ENCODE measurements around the gene MTNR1B.

MTNR1B gene

DNA sequence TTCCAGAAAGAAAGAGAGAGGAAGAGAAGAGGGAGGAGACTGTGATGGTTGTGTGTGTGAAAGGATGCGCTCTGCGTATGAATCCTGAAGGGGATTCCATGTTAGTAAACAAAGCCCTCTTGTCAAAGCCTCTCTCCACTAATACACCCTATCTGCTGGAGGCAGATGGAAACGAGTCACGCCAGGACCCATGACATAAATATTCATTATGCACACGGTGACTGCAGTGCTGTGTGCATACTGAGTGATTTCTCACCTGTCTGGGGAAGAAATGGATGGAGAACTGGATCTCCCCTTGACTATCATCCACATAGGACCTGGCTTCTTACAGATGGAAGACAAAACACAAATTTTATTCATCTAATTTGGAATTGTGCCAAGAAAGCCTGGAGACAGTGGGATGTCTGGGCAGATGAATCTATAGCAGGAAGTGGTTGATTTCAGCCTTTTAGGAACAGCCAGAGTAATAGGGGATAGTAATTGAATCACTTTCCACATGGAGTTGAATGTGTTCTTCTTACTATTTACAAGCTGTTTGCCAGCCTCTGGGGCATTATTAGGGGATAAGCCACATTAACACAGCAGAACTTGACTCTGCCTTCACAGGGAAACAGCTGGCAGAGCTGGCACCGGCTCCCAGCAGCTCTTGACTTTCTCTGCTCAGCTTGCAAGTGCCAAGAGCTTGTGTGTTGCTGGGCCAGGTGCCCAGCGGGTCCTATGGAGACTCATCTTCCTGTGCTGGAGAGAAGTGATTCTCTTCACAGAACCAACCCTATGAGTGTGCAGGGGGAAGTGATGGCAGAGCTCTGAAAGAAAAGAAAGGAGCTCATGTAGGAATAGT is 9.0 kb downstream of the MTNR1B start:
- DNase-seq: no peak

GRCh38 chr11:92979176-92979575 is 9.7 kb downstream of the MTNR1B start:
- no peak for DNase-seq

DNA sequence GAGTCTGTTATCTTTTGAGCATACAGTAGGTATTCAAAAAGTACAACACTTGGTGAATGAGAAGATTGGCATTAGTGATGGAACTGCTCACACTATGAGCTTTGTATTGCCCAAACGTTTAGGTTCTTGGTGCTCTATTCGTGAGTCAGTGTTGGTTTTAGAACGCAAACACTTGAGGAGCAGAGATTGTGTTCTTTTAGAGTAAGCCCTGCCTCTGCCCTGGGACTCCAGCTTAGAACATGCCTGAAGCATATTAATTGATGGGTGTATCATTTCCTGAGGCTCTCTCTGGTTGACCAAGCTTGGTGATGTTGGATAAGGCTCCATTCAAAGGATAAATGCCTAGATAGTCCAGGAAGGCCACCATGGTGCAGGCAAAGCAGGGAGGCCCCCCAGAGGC is 10.9 kb downstream of the MTNR1B start:
- DNase-seq: no peak

DNA sequence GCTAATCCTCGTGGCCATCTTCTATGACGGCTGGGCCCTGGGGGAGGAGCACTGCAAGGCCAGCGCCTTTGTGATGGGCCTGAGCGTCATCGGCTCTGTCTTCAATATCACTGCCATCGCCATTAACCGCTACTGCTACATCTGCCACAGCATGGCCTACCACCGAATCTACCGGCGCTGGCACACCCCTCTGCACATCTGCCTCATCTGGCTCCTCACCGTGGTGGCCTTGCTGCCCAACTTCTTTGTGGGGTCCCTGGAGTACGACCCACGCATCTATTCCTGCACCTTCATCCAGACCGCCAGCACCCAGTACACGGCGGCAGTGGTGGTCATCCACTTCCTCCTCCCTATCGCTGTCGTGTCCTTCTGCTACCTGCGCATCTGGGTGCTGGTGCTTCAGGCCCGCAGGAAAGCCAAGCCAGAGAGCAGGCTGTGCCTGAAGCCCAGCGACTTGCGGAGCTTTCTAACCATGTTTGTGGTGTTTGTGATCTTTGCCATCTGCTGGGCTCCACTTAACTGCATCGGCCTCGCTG is 12.1 kb downstream of the MTNR1B start:
- no peak for DNase-seq

- DNase-seq: no peak
Observed at GRCh38 chr11:92986585-92986984, 17.1 kb downstream of the MTNR1B start.

GRCh38 chr11:92993004-92993403 is 23.6 kb downstream of the MTNR1B start:
- no peak for DNase-seq

- DNase-seq: no peak
Observed at GRCh38 chr11:93000511-93001476, 31.3 kb downstream of the MTNR1B start.

DNA sequence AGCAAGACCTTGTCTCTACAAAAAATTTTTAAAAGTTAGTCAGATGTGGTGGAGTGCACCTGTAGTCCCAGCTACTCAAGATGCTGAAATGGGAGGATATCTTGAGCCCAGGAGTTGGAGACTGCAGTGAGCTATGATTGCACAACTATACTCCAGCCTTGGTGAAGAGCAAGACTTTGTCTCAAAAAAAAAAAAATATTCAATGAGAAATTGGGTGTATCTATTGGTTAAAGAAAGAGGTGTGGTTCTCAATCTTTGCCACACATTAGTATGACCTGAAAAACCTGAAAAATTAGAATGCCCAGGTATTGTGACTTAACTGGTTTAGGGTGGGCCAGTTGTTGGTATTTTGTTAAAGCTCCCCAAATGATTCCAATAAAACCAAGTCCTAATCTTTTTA is 32.4 kb downstream of the MTNR1B start:
- DNase-seq: no peak

GRCh38 chr11:93002380-93002779 is 32.9 kb downstream of the MTNR1B start:
- no peak for DNase-seq

DNA sequence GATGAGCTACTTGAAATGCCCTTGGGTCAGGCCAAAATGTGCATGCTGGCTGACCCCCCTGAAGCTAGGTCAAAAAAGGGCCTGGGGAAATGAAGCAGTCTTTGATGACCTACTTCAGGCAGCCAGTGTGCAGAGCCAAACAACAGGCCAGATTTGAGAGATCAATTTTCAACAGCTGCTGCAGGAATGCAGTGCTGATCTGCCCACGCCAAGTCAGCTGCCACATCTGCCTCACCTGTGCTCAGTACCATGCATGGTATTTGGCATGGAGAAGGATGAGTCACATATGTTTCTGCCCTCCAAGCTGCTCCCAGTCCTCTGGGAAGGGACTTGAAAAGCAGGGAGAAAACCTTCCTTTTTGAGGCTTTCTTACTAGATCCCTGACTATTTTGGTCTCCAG is 35.8 kb downstream of the MTNR1B start:
- no peak for DNase-seq

GRCh38 chr11:93013646-93014045 is 44.2 kb downstream of the MTNR1B start:
- no peak for DNase-seq

DNA sequence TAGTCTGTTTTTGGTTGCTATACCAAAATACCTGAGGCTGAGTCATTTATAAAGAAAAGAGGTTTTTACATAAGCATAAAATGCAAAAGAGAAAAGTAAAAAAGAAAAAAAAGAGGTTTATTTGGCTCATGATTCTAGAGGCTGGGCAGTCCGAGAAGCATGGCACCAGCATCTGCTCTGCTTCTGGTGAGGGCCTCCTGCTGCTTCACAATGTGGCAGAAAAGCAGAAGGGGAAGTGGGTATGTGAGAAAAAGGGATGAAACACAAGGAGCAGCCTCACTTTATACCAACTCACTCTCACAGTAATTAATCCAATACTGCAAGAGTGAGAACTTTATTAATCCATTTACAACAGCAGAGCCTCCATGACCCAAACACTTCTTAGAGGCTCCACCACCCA is 47.1 kb downstream of the MTNR1B start:
- no peak for DNase-seq

DNA sequence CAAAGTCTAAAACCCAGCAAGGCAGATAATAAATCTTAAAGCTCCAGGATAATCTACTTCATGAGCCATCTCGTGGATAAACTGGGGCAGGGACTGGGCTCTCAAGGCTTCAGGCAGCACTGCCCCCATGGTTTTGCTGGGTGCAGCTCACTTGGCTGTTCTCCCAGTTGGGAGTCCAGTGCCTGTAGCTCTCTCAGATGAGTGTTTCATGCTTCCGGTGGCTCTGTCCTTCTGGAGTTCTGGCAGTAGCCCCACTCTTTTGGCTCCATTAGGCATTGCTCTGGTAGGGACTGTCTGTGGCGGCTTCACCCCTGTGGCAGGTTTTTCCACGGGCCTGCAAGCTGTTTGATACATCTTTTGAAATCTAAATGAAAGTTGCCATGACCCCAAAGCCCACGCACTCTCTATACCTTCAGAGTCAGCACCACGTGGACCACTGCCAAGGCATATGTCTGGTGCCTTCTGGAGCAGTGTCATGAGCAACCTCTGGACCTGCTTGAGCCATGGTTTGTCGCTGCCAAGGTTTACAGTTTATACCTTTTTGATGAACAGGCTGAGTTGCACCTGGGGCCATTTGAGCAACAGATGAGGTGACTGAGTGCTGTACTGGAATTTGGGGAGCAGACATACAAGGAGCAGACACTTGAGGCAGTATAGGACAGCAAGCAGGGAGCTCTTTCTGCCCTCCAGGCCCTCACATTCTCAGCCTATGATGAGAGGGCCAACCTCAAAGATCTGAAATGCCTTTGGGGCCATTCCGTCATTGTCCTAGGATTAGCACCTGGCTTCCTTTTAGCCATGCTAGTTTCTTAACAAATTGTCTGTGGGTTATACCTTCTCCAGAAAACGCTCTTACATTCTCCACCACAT is 48.6 kb downstream of the MTNR1B start:
- DNase-seq: no peak

DNA sequence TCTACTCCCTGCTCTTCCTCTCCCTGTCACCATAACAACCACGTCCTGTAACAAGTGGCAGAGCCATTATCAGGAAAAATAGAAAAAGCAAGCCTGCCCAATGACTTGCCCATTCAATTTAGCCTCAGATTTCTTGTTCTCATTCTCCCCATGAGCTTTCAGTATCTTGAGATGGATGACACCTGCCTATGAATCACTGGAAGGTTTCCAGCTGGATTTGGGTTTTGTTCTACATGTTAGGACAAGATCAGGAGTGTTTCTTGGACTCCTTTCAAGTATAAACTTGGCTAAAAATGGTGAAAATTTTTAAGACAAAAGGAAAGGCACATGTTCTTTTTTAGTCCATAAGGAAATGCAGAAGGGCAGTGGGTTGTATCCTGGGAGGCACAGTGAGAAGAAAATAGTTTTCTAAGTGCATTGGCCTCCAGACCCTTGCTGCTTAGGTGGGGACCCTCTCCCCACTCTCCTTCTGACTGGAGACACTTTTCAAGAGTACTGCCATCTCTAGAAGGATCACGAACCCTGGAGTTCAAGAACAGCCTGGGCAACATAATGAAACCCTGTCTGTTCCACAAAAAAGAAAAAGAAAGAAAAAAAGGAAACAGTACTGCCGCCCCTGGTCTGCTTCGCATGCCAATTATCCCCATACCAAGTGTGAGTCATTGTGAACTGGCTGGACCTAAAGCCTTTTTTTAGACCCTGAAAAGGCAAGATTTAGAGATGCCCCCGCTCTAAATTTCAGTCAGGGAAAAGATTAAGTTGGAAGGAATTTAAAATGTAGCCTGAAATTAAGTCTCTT is 51.0 kb downstream of the MTNR1B start:
- no peak for DNase-seq

GRCh38 chr11:93024369-93024768 is 54.9 kb downstream of the MTNR1B start:
- DNase-seq: no peak

GRCh38 chr11:93025558-93026255 is 56.3 kb downstream of the MTNR1B start:
- DNase-seq: no peak

DNA sequence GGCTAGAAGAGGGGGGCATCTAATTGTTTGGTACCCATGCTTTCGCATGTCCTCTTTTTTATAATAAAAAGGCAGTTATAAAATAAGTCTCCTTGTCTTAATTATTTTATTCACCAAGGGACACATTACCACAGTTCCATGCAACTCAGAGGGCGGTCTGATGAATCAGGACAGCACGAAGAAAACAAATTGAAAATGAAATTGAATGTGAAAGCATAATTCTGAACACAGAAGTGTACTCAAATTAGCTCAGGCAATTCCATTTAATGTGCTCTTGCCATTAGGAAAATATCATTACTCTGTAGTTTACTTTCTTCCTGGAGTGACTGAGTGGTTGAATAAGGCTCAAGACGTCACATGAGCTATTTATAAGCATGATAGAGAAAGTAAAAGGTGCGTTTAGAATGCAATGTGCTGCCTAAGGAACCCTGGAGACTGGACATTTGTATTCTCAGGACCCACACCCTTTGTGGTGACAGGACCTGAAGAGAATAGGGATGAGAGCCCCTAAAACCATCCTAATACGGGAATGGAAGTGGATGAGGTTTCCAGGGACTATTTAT is 59.6 kb downstream of the MTNR1B start:
- DNase-seq: no peak

DNA sequence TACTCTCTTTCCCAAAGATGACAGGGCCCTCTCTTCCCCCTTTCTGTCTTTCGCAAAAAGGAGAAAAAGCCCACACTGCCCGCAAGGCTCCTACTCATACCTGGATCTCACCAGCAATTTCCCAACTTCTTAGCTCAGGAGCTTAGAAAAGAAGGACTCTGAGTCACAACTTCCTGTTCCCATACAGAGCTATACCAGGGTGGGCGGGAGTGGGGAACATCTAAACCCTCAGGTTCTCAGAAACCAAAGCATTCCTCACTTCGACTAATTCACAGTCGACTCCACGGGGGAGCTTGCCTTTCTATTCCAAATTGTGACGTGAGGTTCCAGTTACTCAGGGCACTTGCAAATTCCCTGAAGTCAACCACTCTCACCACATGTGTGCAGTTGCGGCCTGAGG is 61.9 kb downstream of the MTNR1B start:
- no peak for DNase-seq
